VCaP (cell line): ENCODE results near the gene IL22.

Experiments
- H3K27ac ChIP-seq: fragments of 450-650 bp; 2 replicates; pipeline ENCODE4 v1.5.1; 2017
- TF ChIP-seq, protein P1 (sequence below): fragments of 450-650 bp; conservative IDR thresholded peaks from 2 replicates; pipeline ENCODE4 v1.5.1; 2017; ENCODE audit warnings: mild to moderate bottlenecking, moderate library complexity

IL22 gene

DNA sequence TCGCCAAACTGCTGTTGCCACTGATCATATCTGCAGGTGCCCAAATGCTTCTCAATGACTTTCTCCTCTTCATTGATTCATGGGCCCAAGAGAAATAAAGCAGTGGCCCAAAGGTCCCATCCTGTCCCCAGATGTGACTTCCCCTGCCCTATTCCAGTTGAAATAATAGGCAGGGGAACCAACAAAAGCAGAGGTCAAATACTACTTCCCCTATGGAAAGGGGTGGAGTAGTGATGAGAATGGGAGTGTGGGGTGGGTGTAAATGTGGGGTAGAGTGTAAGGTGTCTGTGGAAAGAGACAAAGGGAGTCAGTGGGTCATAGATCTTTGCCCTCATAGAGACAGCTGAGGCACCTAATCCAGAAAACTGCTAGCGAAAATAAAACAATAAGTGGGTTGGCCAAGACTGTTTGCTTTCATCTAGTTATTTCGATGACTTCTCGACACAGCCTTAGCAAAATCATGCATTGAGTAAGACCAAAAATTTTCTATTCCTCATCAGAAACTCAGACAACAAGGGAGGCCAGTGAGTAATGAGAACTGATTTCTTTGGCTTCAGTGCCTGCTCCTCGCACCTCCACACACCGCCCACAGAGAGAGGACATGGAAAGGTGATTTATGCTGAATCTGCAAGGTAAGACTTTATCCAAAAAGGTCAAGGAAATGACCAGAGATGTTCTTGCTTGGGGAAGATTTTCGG lies 10.9 kb upstream of the IL22 start:
- TF ChIP-seq, protein P1, sequence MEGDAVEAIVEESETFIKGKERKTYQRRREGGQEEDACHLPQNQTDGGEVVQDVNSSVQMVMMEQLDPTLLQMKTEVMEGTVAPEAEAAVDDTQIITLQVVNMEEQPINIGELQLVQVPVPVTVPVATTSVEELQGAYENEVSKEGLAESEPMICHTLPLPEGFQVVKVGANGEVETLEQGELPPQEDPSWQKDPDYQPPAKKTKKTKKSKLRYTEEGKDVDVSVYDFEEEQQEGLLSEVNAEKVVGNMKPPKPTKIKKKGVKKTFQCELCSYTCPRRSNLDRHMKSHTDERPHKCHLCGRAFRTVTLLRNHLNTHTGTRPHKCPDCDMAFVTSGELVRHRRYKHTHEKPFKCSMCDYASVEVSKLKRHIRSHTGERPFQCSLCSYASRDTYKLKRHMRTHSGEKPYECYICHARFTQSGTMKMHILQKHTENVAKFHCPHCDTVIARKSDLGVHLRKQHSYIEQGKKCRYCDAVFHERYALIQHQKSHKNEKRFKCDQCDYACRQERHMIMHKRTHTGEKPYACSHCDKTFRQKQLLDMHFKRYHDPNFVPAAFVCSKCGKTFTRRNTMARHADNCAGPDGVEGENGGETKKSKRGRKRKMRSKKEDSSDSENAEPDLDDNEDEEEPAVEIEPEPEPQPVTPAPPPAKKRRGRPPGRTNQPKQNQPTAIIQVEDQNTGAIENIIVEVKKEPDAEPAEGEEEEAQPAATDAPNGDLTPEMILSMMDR, result no peak
- no peak overlapping the region for H3K27ac ChIP-seq

DNA sequence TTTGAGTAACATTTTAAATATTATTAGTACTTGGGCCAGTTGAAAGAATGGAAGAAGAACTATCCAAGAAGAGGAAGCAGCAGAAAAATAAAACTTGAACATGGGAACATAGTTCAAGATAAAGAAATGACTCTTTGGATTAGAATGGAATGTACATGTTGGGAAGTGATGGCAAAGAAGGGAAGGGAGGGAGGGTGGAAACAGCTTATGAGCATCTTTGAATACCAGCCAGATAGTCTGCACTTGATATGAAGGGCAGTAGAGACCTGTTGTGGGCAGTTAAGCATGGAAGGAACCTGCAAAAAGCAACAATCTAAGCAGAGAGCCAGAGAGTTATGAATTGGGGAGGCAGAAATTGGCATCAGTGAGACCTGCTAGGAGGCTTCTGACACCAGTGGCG lies 10.0 kb upstream of the IL22 start:
- TF ChIP-seq, protein P1, result no peak
- no peak overlapping the region for H3K27ac ChIP-seq

DNA sequence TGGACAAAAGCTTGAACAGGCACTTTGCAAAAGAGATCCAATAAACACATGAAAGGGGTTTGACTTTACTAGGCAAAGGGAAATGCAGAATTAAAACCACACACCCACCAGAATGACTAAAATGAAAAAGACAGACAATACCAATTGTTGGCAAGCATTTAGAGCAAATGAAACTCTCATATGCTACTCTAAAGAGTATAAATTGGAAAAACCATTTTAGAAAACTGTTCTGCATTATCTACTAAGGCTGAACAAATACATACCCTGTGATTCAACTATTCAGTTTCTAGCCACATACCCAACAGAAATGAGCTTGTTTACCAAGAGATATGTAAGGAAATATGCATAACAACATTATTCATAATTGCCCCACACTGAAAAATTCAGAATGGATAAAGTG lies 8.5 kb upstream of the IL22 start:
- TF ChIP-seq, protein P1, result no peak
- H3K27ac ChIP-seq, result no peak overlapping the region

GRCh38 chr12:68260153-68260552 lies 6.7 kb upstream of the IL22 start:
- no peak overlapping the region for H3K27ac ChIP-seq
- TF ChIP-seq, protein P1, result no peak

DNA sequence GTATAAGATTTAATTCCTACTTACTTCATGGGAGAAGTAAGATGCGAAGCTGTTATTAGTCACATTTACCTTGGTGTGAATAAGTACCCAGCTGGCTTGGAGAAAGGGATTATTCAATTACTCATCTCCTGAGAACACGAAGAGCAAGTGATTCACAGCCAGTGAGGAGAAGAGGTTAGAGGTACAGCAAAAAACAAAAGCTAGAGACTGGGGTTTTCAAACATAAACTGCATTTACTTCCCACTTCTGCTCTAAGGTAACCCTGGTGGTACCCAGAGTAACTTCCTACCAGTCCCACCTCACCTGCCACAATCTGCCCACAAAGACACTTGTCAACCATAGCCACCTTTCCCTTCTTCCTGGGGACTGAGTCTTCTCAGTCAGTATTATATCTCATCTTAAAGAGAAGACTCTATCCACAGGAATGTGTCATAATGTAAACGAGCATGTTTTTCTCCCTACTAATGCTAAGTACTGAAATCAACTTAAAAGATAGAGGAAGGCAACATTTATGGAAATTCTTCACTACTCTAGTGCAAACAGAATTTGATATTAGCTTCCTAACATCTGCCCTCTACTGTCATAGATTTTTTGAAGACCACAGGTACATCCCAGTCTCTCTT lies 6.0 kb upstream of the IL22 start:
- H3K27ac ChIP-seq, result no peak overlapping the region
- TF ChIP-seq, protein P1, result no peak

GRCh38 chr12:68252077-68252476 lies 1.3 kb downstream of the IL22 start:
- TF ChIP-seq, protein P1, result no peak
- H3K27ac ChIP-seq, result no peak overlapping the region

DNA sequence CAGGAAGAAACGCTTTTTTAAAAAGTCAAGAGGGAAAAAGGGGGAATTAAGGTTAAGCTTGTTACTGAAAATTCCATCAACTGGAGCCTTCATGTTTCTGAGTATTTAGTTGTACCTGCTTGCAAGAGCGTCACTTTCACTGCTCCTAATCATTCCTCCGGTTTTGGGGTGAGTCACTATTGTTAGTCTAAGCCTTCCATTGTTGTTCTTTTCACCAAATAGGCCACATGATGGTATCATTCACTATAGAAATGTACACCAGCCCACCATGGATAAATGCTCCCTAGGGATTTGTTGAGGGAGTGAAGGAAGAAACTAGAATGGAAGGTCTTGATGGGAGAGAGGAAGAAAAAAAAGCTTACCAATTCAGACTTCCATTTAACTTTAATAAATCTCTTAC lies 3.0 kb downstream of the IL22 start:
- H3K27ac ChIP-seq, result no peak overlapping the region
- TF ChIP-seq, protein P1, result no peak
